ENCODE data around the gene ZWINT.
A peak's percentile ranks its signal among the peaks of the same experiment; 100 is the strongest.

ZWINT gene

DNA sequence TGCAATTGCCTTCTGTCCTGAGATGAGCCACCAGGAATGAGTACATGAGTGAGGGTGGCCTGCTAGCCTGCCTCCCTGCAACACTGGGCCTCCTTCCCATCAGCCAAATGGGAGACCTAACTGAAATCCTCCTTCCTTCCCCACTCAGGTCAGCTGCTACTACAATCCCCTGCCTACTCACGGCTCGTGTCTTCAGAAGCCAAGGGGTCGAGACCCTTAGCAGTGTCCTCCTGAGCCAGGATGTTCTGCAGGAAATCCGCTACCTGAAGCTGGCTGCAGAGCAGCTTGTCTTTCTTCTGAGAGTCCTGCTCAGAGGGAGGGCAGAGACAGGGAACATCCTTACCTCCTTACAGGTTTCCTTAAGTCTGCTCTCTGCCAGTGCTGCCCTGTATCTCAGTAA lies 1.2 kb downstream of the ZWINT start:
- no peak for ATAC-seq (ENCODE audit: low read depth)
- Histone ChIP-seq H3K27ac (ENCODE audit: poor library complexity, severe bottlenecking) (no peak overlapping the region), H3K4me1 (ENCODE audit: insufficient read depth, poor library complexity, severe bottlenecking) (peaks cover 6% of the 10 kb centered on the region), H3K4me3 (ENCODE audit: severe bottlenecking) (peak overlapping the region; percentile 79), H3K9me3 (ENCODE audit: severe bottlenecking) (no peaks in the 10 kb centered on the region), H3K27me3 (ENCODE audit: insufficient read depth, poor library complexity, severe bottlenecking) (no peaks in the 10 kb centered on the region), H3K36me3 (ENCODE audit: low read depth) (peaks cover 52% of the 10 kb centered on the region)
- TF ChIP-seq, protein P1, sequence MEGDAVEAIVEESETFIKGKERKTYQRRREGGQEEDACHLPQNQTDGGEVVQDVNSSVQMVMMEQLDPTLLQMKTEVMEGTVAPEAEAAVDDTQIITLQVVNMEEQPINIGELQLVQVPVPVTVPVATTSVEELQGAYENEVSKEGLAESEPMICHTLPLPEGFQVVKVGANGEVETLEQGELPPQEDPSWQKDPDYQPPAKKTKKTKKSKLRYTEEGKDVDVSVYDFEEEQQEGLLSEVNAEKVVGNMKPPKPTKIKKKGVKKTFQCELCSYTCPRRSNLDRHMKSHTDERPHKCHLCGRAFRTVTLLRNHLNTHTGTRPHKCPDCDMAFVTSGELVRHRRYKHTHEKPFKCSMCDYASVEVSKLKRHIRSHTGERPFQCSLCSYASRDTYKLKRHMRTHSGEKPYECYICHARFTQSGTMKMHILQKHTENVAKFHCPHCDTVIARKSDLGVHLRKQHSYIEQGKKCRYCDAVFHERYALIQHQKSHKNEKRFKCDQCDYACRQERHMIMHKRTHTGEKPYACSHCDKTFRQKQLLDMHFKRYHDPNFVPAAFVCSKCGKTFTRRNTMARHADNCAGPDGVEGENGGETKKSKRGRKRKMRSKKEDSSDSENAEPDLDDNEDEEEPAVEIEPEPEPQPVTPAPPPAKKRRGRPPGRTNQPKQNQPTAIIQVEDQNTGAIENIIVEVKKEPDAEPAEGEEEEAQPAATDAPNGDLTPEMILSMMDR (IDR thresholded peaks at IDR 0.05; ENCODE audit: poor library complexity, severe bottlenecking): no peak
- DNase-seq (ENCODE audit: low spot score): no peak

DNA sequence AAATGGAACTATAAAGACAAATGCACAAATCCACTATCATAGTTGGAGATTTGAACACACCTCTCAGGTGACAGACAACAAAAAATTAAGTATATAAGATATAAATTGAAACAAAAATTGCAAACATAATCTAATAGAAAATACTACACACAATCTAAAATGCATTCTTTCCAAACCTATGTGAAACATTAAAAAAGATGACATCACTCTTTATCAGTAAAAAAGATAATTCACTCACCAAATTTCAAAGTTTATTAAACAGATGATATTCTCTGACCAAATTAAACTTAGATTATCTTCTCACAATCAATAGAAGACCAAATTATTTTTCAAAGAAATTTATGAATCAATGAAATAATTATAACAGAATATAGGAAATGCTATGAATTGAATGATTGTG lies 4.0 kb downstream of the ZWINT start:
- no peak for DNase-seq (ENCODE audit: low spot score)
- peaks cover 75% of the 10 kb centered on the region for H3K36me3 ChIP-seq (ENCODE audit: low read depth)
- ATAC-seq (ENCODE audit: low read depth): no peak
- H3K27ac ChIP-seq (ENCODE audit: poor library complexity, severe bottlenecking): no peak overlapping the region
- H3K4me3 ChIP-seq (ENCODE audit: severe bottlenecking): no peak overlapping the region
- H3K9me3 ChIP-seq (ENCODE audit: severe bottlenecking): no peaks in the 10 kb centered on the region
- no peaks in the 10 kb centered on the region for H3K27me3 ChIP-seq (ENCODE audit: insufficient read depth, poor library complexity, severe bottlenecking)
- no peaks in the 10 kb centered on the region for H3K4me1 ChIP-seq (ENCODE audit: insufficient read depth, poor library complexity, severe bottlenecking)
- TF ChIP-seq, protein P1 (IDR thresholded peaks at IDR 0.05; ENCODE audit: poor library complexity, severe bottlenecking): no peak

DNA sequence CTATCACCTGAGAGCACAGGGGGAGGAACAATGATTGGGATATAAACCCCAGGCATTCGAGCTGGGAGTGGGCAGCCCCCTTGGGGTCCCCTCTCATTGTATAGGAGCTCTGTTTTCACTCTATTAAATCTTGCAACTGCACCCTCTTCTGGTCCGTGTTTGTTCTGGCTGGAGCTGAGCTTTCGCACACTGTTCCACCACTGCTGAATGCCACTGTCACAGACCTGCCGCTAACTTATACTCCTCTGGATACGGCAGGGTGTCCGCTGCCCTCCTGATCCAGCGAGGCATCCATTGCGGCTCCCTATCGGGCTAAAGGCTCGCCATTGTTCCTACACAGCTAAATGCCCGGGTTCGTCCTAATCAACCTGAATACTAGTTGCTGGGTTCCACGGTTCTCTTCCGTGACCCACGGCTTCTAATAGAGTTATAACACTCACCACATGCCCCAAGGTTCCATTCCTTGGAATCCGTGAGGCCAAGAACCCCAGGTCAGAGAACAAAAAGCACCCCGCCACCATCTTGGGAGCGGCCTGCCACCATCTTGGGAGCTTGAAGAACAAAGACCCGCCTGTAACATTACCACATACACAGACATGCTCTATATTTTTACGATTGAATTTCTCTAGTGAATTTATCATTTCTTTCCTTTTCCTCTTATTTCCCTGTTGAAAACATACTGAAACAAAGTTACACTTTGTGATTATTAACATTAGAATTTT lies 9.0 kb downstream of the ZWINT start:
- TF ChIP-seq, protein P1 (IDR thresholded peaks at IDR 0.05; ENCODE audit: poor library complexity, severe bottlenecking): no peak
- ATAC-seq (ENCODE audit: low read depth): no peak
- peaks cover 46% of the 10 kb centered on the region for H3K36me3 ChIP-seq (ENCODE audit: low read depth)
- no peak for DNase-seq (ENCODE audit: low spot score)
- H3K9me3 ChIP-seq (ENCODE audit: severe bottlenecking): no peaks in the 10 kb centered on the region
- no peaks in the 10 kb centered on the region for H3K27me3 ChIP-seq (ENCODE audit: insufficient read depth, poor library complexity, severe bottlenecking)
- no peak overlapping the region for H3K27ac ChIP-seq (ENCODE audit: poor library complexity, severe bottlenecking)
- no peak overlapping the region for H3K4me3 ChIP-seq (ENCODE audit: severe bottlenecking)
- H3K4me1 ChIP-seq (ENCODE audit: insufficient read depth, poor library complexity, severe bottlenecking): peaks cover 3% of the 10 kb centered on the region

DNA sequence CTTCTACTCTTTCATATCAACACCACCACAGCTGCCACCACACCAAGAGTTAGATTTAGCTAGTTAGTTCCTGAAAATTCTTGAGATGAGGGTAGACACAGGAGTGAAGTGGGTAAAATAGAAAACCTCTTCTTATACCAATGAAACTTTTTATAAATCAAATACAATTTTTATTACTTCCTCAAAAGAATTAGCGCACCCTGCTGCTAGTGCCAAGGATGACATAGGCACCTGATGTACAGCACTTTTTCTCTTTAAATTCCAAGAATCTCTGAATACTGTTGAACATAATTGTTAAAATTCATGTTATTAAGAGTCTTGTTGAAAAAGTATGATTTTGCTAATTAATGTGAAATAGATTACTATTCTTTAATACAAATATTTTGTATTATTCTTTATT lies 11.4 kb downstream of the ZWINT start:
- no peak for DNase-seq (ENCODE audit: low spot score)

DNA sequence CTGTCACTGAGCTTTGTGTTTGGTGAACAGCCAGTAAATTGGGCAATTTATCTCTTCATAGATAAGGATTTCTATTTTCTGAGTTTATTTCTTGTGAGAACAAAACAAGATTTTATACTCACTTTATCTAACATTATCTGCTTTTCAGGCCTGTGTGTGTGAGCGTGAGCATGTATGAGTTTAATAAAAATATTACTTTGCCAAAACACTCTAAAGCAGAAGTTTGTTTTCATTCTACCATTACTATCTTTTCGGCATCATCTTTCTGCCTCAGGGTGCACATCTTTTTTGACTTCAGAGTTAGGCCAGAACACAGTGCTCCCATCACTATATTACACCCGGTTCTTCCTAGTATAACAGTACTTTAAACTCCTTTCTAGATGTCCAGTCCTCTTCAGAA lies 13.0 kb downstream of the ZWINT start:
- TF ChIP-seq, protein P1 (IDR thresholded peaks at IDR 0.05; ENCODE audit: poor library complexity, severe bottlenecking): no peak
- no peak for ATAC-seq (ENCODE audit: low read depth)

More for the DNA sequence above, 11.4 kb downstream of the ZWINT start:
- peaks cover 8% of the 10 kb centered on the region for H3K4me1 ChIP-seq (ENCODE audit: insufficient read depth, poor library complexity, severe bottlenecking)
- TF ChIP-seq, protein P1 (IDR thresholded peaks at IDR 0.05; ENCODE audit: poor library complexity, severe bottlenecking): peak; percentile 19
- H3K9me3 ChIP-seq (ENCODE audit: severe bottlenecking): no peaks in the 10 kb centered on the region
- H3K36me3 ChIP-seq (ENCODE audit: low read depth): peaks cover 21% of the 10 kb centered on the region
- no peaks in the 10 kb centered on the region for H3K27me3 ChIP-seq (ENCODE audit: insufficient read depth, poor library complexity, severe bottlenecking)
- H3K27ac ChIP-seq (ENCODE audit: poor library complexity, severe bottlenecking): no peak overlapping the region
- no peak for ATAC-seq (ENCODE audit: low read depth)
- H3K4me3 ChIP-seq (ENCODE audit: severe bottlenecking): no peak overlapping the region

More for the DNA sequence above, 13.0 kb downstream of the ZWINT start:
- no peak overlapping the region for H3K4me3 ChIP-seq (ENCODE audit: severe bottlenecking)
- peaks cover 8% of the 10 kb centered on the region for H3K4me1 ChIP-seq (ENCODE audit: insufficient read depth, poor library complexity, severe bottlenecking)
- no peak overlapping the region for H3K27ac ChIP-seq (ENCODE audit: poor library complexity, severe bottlenecking)
- peaks cover 6% of the 10 kb centered on the region for H3K36me3 ChIP-seq (ENCODE audit: low read depth)
- H3K27me3 ChIP-seq (ENCODE audit: insufficient read depth, poor library complexity, severe bottlenecking): no peaks in the 10 kb centered on the region
- DNase-seq (ENCODE audit: low spot score): no peak
- no peaks in the 10 kb centered on the region for H3K9me3 ChIP-seq (ENCODE audit: severe bottlenecking)
